ENCODE data around the gene LCN1.

DNA sequence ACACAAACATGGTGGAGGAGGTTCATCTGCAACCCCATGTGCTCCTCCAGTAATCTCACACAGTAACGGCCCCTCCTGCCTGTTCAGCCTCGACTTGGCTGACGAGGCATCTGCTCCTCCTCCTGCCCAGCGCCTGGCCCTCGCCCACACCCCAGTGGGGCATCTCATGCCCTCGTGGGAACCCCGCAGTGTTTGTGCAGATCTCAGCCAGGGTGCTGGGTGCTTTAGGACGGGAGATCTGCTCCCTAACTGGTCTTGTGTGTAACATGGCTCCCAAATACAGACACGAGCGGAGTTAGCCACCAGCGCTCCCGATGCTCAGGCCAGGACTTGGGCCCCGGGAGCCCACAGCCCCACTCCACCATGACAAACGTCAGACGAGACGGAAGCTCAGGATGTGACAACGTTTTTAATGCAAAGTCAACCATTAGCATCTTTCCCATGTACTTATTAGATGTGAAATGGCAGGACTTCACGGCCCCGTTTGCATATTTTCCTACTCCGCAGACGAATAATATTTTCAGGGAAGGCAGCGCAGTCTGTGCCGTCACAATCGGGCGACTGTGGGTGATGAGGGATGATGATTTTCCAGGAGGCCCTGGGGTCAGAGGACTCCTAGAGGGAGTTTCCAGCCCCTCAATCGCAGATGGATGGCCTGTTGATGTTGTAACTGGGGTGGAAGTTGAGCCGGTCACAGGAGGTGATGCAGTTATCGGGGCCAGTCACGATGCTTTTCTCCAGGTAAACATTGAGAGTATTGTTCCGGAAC, 26.3 kb upstream of the LCN1 start:
- no peak for TF ChIP-seq CHD1 (IDR thresholded peaks at IDR 0.05; ENCODE audit: low read depth, low read length)
- no peak for TF ChIP-seq POLR2A (IDR thresholded peaks at IDR 0.05; ENCODE audit: control extremely low read depth in 1 of 2, low read depth in 2 of 2, low read length in 2 of 2)
- TF ChIP-seq ASH2L (IDR thresholded peaks at IDR 0.05; ENCODE audit: low read length): no peak
- TF ChIP-seq CBX5 (IDR thresholded peaks at IDR 0.05; ENCODE audit: low read depth, low read length): no peak
- TF ChIP-seq, protein P1, sequence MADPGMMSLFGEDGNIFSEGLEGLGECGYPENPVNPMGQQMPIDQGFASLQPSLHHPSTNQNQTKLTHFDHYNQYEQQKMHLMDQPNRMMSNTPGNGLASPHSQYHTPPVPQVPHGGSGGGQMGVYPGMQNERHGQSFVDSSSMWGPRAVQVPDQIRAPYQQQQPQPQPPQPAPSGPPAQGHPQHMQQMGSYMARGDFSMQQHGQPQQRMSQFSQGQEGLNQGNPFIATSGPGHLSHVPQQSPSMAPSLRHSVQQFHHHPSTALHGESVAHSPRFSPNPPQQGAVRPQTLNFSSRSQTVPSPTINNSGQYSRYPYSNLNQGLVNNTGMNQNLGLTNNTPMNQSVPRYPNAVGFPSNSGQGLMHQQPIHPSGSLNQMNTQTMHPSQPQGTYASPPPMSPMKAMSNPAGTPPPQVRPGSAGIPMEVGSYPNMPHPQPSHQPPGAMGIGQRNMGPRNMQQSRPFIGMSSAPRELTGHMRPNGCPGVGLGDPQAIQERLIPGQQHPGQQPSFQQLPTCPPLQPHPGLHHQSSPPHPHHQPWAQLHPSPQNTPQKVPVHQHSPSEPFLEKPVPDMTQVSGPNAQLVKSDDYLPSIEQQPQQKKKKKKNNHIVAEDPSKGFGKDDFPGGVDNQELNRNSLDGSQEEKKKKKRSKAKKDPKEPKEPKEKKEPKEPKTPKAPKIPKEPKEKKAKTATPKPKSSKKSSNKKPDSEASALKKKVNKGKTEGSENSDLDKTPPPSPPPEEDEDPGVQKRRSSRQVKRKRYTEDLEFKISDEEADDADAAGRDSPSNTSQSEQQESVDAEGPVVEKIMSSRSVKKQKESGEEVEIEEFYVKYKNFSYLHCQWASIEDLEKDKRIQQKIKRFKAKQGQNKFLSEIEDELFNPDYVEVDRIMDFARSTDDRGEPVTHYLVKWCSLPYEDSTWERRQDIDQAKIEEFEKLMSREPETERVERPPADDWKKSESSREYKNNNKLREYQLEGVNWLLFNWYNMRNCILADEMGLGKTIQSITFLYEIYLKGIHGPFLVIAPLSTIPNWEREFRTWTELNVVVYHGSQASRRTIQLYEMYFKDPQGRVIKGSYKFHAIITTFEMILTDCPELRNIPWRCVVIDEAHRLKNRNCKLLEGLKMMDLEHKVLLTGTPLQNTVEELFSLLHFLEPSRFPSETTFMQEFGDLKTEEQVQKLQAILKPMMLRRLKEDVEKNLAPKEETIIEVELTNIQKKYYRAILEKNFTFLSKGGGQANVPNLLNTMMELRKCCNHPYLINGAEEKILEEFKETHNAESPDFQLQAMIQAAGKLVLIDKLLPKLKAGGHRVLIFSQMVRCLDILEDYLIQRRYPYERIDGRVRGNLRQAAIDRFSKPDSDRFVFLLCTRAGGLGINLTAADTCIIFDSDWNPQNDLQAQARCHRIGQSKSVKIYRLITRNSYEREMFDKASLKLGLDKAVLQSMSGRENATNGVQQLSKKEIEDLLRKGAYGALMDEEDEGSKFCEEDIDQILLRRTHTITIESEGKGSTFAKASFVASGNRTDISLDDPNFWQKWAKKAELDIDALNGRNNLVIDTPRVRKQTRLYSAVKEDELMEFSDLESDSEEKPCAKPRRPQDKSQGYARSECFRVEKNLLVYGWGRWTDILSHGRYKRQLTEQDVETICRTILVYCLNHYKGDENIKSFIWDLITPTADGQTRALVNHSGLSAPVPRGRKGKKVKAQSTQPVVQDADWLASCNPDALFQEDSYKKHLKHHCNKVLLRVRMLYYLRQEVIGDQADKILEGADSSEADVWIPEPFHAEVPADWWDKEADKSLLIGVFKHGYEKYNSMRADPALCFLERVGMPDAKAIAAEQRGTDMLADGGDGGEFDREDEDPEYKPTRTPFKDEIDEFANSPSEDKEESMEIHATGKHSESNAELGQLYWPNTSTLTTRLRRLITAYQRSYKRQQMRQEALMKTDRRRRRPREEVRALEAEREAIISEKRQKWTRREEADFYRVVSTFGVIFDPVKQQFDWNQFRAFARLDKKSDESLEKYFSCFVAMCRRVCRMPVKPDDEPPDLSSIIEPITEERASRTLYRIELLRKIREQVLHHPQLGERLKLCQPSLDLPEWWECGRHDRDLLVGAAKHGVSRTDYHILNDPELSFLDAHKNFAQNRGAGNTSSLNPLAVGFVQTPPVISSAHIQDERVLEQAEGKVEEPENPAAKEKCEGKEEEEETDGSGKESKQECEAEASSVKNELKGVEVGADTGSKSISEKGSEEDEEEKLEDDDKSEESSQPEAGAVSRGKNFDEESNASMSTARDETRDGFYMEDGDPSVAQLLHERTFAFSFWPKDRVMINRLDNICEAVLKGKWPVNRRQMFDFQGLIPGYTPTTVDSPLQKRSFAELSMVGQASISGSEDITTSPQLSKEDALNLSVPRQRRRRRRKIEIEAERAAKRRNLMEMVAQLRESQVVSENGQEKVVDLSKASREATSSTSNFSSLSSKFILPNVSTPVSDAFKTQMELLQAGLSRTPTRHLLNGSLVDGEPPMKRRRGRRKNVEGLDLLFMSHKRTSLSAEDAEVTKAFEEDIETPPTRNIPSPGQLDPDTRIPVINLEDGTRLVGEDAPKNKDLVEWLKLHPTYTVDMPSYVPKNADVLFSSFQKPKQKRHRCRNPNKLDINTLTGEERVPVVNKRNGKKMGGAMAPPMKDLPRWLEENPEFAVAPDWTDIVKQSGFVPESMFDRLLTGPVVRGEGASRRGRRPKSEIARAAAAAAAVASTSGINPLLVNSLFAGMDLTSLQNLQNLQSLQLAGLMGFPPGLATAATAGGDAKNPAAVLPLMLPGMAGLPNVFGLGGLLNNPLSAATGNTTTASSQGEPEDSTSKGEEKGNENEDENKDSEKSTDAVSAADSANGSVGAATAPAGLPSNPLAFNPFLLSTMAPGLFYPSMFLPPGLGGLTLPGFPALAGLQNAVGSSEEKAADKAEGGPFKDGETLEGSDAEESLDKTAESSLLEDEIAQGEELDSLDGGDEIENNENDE (IDR thresholded peaks at IDR 0.05; ENCODE audit: insufficient replicate concordance, low read length): no peak
- no peak for TF ChIP-seq CBX8 (IDR thresholded peaks at IDR 0.05; ENCODE audit: borderline replicate concordance, low read depth, low read length)
- TF ChIP-seq ZNF274 (IDR thresholded peaks at IDR 0.05; ENCODE audit: borderline replicate concordance, extremely low read depth, low read length): no peak
- no peak for TF ChIP-seq POLR2AphosphoS5 (IDR thresholded peaks at IDR 0.05; ENCODE audit: low read depth, low read length)
- no peak for TF ChIP-seq E2F6 (IDR thresholded peaks at IDR 0.05)
- no peak for TF ChIP-seq HDAC6 (IDR thresholded peaks at IDR 0.05; ENCODE audit: low read depth, low read length)
- no peak for TF ChIP-seq JUN (IDR thresholded peaks at IDR 0.05; ENCODE audit: low read depth, low read length)
- TF ChIP-seq EGR1 (IDR thresholded peaks at IDR 0.05; ENCODE audit: borderline replicate concordance, low read depth, low read length): no peak
- TF ChIP-seq GTF2F1 (IDR thresholded peaks at IDR 0.05; ENCODE audit: borderline replicate concordance, low read depth, low read length): no peak
- no peak for TF ChIP-seq MAFK (IDR thresholded peaks at IDR 0.05; ENCODE audit: low read depth, low read length)

Measured in H1 (cell line).